Thoracic aorta (tissue), 2 donors: ENCODE measurements around the gene GPR137B. TPM values are rescaled to one million over a fixed set of nuclear protein-coding genes. Genes with fewer than 3 reads are reported as not detected.

Experiments
- ATAC-seq: fragments of 150-250 bp; one replicate; pipeline ENCODE4 v1.8.0; 2017; ENCODE audit warnings: low read depth; ENCODE audit not compliant: insufficient number of reproducible peaks, low FRiP score
- DNase-seq: peaks from one replicate; pipeline ENCODE4 v3.0.0-alpha.2; 2020; ENCODE audit warnings: low spot score
- H3K27ac ChIP-seq, 2 donors: fragments of 200-600 bp; sonication (generic); 1 replicate in 1 of 2; 2 replicates in 1 of 2; pipeline ENCODE4 v1.5.1; 2016; ENCODE audit warnings: mild to moderate bottlenecking in 2 of 2, moderate library complexity in 2 of 2
- H3K27me3 ChIP-seq: fragments of 200-600 bp; sonication (generic); replicated peaks from 2 replicates; pipeline ENCODE4 v1.6.0; 2016; ENCODE audit warnings: mild to moderate bottlenecking; ENCODE audit not compliant: insufficient read depth
- H3K36me3 ChIP-seq: fragments of 200-600 bp; sonication (generic); one replicate; pipeline ENCODE4 v1.5.1; 2016
- H3K4me1 ChIP-seq, 2 donors: fragments of 200-600 bp; sonication (generic); 1 replicate in 1 of 2; 2 replicates in 1 of 2; pipeline versions ENCODE4 v1.5.1 to v1.6.0; 2016; ENCODE audit warnings: low read depth in 2 of 2, mild to moderate bottlenecking in 1 of 2; ENCODE audit not compliant: control insufficient read depth in 1 of 2
- H3K4me3 ChIP-seq: fragments of 200-600 bp; sonication (generic); 2 replicates; pipeline ENCODE4 v1.5.1; 2016; ENCODE audit warnings: mild to moderate bottlenecking
- H3K9me3 ChIP-seq: fragments of 200-600 bp; sonication (generic); 2 replicates; pipeline ENCODE4 v1.5.1; 2016
- CTCF ChIP-seq: fragments of 200-600 bp; sonication (generic); IDR thresholded peaks from one replicate; pipeline ENCODE4 v1.5.1; 2019; ENCODE audit warnings: antibody characterized with exemption
- total RNA-seq, 2 donors: library from RNA; depleted of rRNA; stranded (reverse); fragments of >200 nt; gene quantifications; one replicate each; pipeline versions ENCODE4 v1.1.0 to v1.2.3, GENCODE V29; 2016

The GPR137B gene
- total RNA-seq, 2 donors from 2014 or later: 17.2 to 39.0 TPM

- Histone ChIP-seq H3K27ac (no peak overlapping the region), H3K4me1 (peaks cover 0 to 12% of the 10 kb centered on the region in 2 donors), H3K9me3 (no peaks in the 10 kb centered on the region), H3K36me3 (no peaks in the 10 kb centered on the region), H3K27me3 (no peaks in the 10 kb centered on the region), H3K4me3 (peak overlapping the region; percentile 77)
- DNase-seq (no peak), ATAC-seq (no peak)
- TF ChIP-seq CTCF: no peak
Measured at GRCh38 chr1:236140705-236141446, 1.5 kb upstream of the GPR137B start.

- Histone ChIP-seq H3K9me3 (no peaks in the 10 kb centered on the region), H3K4me3 (peak overlapping the region; percentile 77), H3K27me3 (no peaks in the 10 kb centered on the region), H3K4me1 (peaks cover 0 to 12% of the 10 kb centered on the region in 2 donors), H3K27ac (no peak overlapping the region), H3K36me3 (no peaks in the 10 kb centered on the region)
- no peak for TF ChIP-seq CTCF
- no peak for ATAC-seq
- DNase-seq: no peak
Measured at GRCh38 chr1:236141447-236142252, 689 bp upstream of the GPR137B start.

- Histone ChIP-seq H3K4me3 (peak overlapping the region; percentile 93), H3K9me3 (no peaks in the 10 kb centered on the region), H3K4me1 (peaks cover 0 to 17% of the 10 kb centered on the region in 2 donors), H3K36me3 (no peaks in the 10 kb centered on the region), H3K27ac (no peak overlapping the region), H3K27me3 (no peaks in the 10 kb centered on the region)
- ATAC-seq (peak; percentile 42), DNase-seq (no peak)
- TF ChIP-seq CTCF: no peak
Measured at GRCh38 chr1:236143104-236143948, 987 bp downstream of the GPR137B start.

GRCh38 chr1:236144033-236144432, 1.7 kb downstream of the GPR137B start:
- DNase-seq: no peak
- H3K27ac ChIP-seq: no peak overlapping the region
- TF ChIP-seq CTCF: no peak
- no peaks in the 10 kb centered on the region for H3K36me3 ChIP-seq
- no peaks in the 10 kb centered on the region for H3K27me3 ChIP-seq
- ATAC-seq: no peak
- H3K4me1 ChIP-seq: peaks cover 0 to 20% of the 10 kb centered on the region in 2 donors
- H3K4me3 ChIP-seq: peak overlapping the region; percentile 93
- no peaks in the 10 kb centered on the region for H3K9me3 ChIP-seq
